ENCODE measurements around the gene SLC25A30.

The SLC25A30 gene

GRCh38 chr13:45370922-45371406, 47.2 kb downstream of the SLC25A30 start:
- Histone ChIP-seq H3K9ac (ENCODE audit: low read length) (no peak overlapping the region), H3K27me3 (ENCODE audit: control insufficient read depth, insufficient read depth, low read length) (no peaks in the 10 kb centered on the region), H3K4me3 (ENCODE audit: low read length) (no peak overlapping the region), H3K36me3 (ENCODE audit: control insufficient read depth, insufficient read depth, low read length) (no peaks in the 10 kb centered on the region), H3K9me3 (ENCODE audit: control insufficient read depth, low read length) (no peaks in the 10 kb centered on the region), H3K4me1 (ENCODE audit: control insufficient read depth, insufficient read depth, low read length) (peaks cover 27% of the 10 kb centered on the region)

- H3K9ac ChIP-seq (ENCODE audit: low read length) = no peak overlapping the region
Measured at GRCh38 chr13:45369116-45369515, 49.1 kb downstream of the SLC25A30 start.

GRCh38 chr13:45368571-45368970, 49.6 kb downstream of the SLC25A30 start:
- Histone ChIP-seq H3K4me1 (ENCODE audit: control insufficient read depth, insufficient read depth, low read length) (peaks cover 27% of the 10 kb centered on the region), H3K27me3 (ENCODE audit: control insufficient read depth, insufficient read depth, low read length) (no peaks in the 10 kb centered on the region), H3K9me3 (ENCODE audit: control insufficient read depth, low read length) (no peaks in the 10 kb centered on the region), H3K9ac (ENCODE audit: low read length) (no peak overlapping the region), H3K4me3 (ENCODE audit: low read length) (no peak overlapping the region), H3K36me3 (ENCODE audit: control insufficient read depth, insufficient read depth, low read length) (no peaks in the 10 kb centered on the region)

More at GRCh38 chr13:45369116-45369515, 49.1 kb downstream of the SLC25A30 start:
- Histone ChIP-seq H3K4me3 (ENCODE audit: low read length) (no peak overlapping the region), H3K36me3 (ENCODE audit: control insufficient read depth, insufficient read depth, low read length) (no peaks in the 10 kb centered on the region), H3K4me1 (ENCODE audit: control insufficient read depth, insufficient read depth, low read length) (peaks cover 27% of the 10 kb centered on the region), H3K9me3 (ENCODE audit: control insufficient read depth, low read length) (no peaks in the 10 kb centered on the region), H3K27me3 (ENCODE audit: control insufficient read depth, insufficient read depth, low read length) (no peaks in the 10 kb centered on the region)

GRCh38 chr13:45368005-45368404, 50.2 kb downstream of the SLC25A30 start:
- Histone ChIP-seq H3K27me3 (ENCODE audit: control insufficient read depth, insufficient read depth, low read length) (no peaks in the 10 kb centered on the region), H3K9me3 (ENCODE audit: control insufficient read depth, low read length) (no peaks in the 10 kb centered on the region), H3K4me1 (ENCODE audit: control insufficient read depth, insufficient read depth, low read length) (peaks cover 24% of the 10 kb centered on the region), H3K4me3 (ENCODE audit: low read length) (no peak overlapping the region), H3K9ac (ENCODE audit: low read length) (no peak overlapping the region), H3K36me3 (ENCODE audit: control insufficient read depth, insufficient read depth, low read length) (no peaks in the 10 kb centered on the region)

GRCh38 chr13:45367358-45367757, 50.8 kb downstream of the SLC25A30 start:
- H3K36me3 ChIP-seq (ENCODE audit: control insufficient read depth, insufficient read depth, low read length) = no peaks in the 10 kb centered on the region
- H3K4me3 ChIP-seq (ENCODE audit: low read length) = no peak overlapping the region

GRCh38 chr13:45365558-45365885, 52.7 kb downstream of the SLC25A30 start:
- no peak overlapping the region for H3K4me3 ChIP-seq (ENCODE audit: low read length)
- H3K9me3 ChIP-seq (ENCODE audit: control insufficient read depth, low read length) = no peaks in the 10 kb centered on the region
- no peaks in the 10 kb centered on the region for H3K27me3 ChIP-seq (ENCODE audit: control insufficient read depth, insufficient read depth, low read length)
- H3K36me3 ChIP-seq (ENCODE audit: control insufficient read depth, insufficient read depth, low read length) = no peaks in the 10 kb centered on the region
- no peak overlapping the region for H3K9ac ChIP-seq (ENCODE audit: low read length)
- peaks cover 13% of the 10 kb centered on the region for H3K4me1 ChIP-seq (ENCODE audit: control insufficient read depth, insufficient read depth, low read length)

More at GRCh38 chr13:45367358-45367757, 50.8 kb downstream of the SLC25A30 start:
- H3K9ac ChIP-seq (ENCODE audit: low read length) = no peak overlapping the region
- no peaks in the 10 kb centered on the region for H3K27me3 ChIP-seq (ENCODE audit: control insufficient read depth, insufficient read depth, low read length)
- peaks cover 20% of the 10 kb centered on the region for H3K4me1 ChIP-seq (ENCODE audit: control insufficient read depth, insufficient read depth, low read length)
- no peaks in the 10 kb centered on the region for H3K9me3 ChIP-seq (ENCODE audit: control insufficient read depth, low read length)

GRCh38 chr13:45364876-45365557, 53.2 kb downstream of the SLC25A30 start:
- H3K27me3 ChIP-seq (ENCODE audit: control insufficient read depth, insufficient read depth, low read length) = no peaks in the 10 kb centered on the region
- H3K4me1 ChIP-seq (ENCODE audit: control insufficient read depth, insufficient read depth, low read length) = peaks cover 13% of the 10 kb centered on the region
- no peak overlapping the region for H3K9ac ChIP-seq (ENCODE audit: low read length)
- no peaks in the 10 kb centered on the region for H3K9me3 ChIP-seq (ENCODE audit: control insufficient read depth, low read length)
- no peak overlapping the region for H3K4me3 ChIP-seq (ENCODE audit: low read length)
- H3K36me3 ChIP-seq (ENCODE audit: control insufficient read depth, insufficient read depth, low read length) = no peaks in the 10 kb centered on the region

- Histone ChIP-seq H3K9ac (ENCODE audit: low read length) (no peak overlapping the region), H3K27me3 (ENCODE audit: control insufficient read depth, insufficient read depth, low read length) (no peaks in the 10 kb centered on the region), H3K4me1 (ENCODE audit: control insufficient read depth, insufficient read depth, low read length) (peaks cover 7% of the 10 kb centered on the region), H3K36me3 (ENCODE audit: control insufficient read depth, insufficient read depth, low read length) (no peaks in the 10 kb centered on the region), H3K4me3 (ENCODE audit: low read length) (no peak overlapping the region), H3K9me3 (ENCODE audit: control insufficient read depth, low read length) (no peaks in the 10 kb centered on the region)
Measured at GRCh38 chr13:45362939-45363338, 55.2 kb downstream of the SLC25A30 start.

- Histone ChIP-seq H3K4me3 (ENCODE audit: low read length) (no peak overlapping the region), H3K9me3 (ENCODE audit: control insufficient read depth, low read length) (no peaks in the 10 kb centered on the region), H3K36me3 (ENCODE audit: control insufficient read depth, insufficient read depth, low read length) (no peaks in the 10 kb centered on the region), H3K4me1 (ENCODE audit: control insufficient read depth, insufficient read depth, low read length) (no peaks in the 10 kb centered on the region), H3K27me3 (ENCODE audit: control insufficient read depth, insufficient read depth, low read length) (no peaks in the 10 kb centered on the region), H3K9ac (ENCODE audit: low read length) (no peak overlapping the region)
Measured at GRCh38 chr13:45361596-45362206, 56.5 kb downstream of the SLC25A30 start.

- Histone ChIP-seq H3K27me3 (ENCODE audit: control insufficient read depth, insufficient read depth, low read length) (no peaks in the 10 kb centered on the region), H3K4me1 (ENCODE audit: control insufficient read depth, insufficient read depth, low read length) (no peaks in the 10 kb centered on the region), H3K36me3 (ENCODE audit: control insufficient read depth, insufficient read depth, low read length) (no peaks in the 10 kb centered on the region), H3K9me3 (ENCODE audit: control insufficient read depth, low read length) (no peaks in the 10 kb centered on the region), H3K9ac (ENCODE audit: low read length) (no peak overlapping the region), H3K4me3 (ENCODE audit: low read length) (no peak overlapping the region)
Measured at GRCh38 chr13:45356966-45357672, 61.1 kb downstream of the SLC25A30 start.

- peaks cover 6% of the 10 kb centered on the region for H3K36me3 ChIP-seq (ENCODE audit: control insufficient read depth, insufficient read depth, low read length)
- no peaks in the 10 kb centered on the region for H3K4me1 ChIP-seq (ENCODE audit: control insufficient read depth, insufficient read depth, low read length)
- no peaks in the 10 kb centered on the region for H3K9me3 ChIP-seq (ENCODE audit: control insufficient read depth, low read length)
- no peak overlapping the region for H3K4me3 ChIP-seq (ENCODE audit: low read length)
- no peak overlapping the region for H3K9ac ChIP-seq (ENCODE audit: low read length)
- no peaks in the 10 kb centered on the region for H3K27me3 ChIP-seq (ENCODE audit: control insufficient read depth, insufficient read depth, low read length)
Measured at GRCh38 chr13:45353895-45354294, 64.3 kb downstream of the SLC25A30 start.

GRCh38 chr13:45352031-45352430, 66.1 kb downstream of the SLC25A30 start:
- Histone ChIP-seq H3K4me3 (ENCODE audit: low read length) (no peak overlapping the region), H3K9ac (ENCODE audit: low read length) (no peak overlapping the region), H3K4me1 (ENCODE audit: control insufficient read depth, insufficient read depth, low read length) (no peaks in the 10 kb centered on the region), H3K27me3 (ENCODE audit: control insufficient read depth, insufficient read depth, low read length) (no peaks in the 10 kb centered on the region), H3K9me3 (ENCODE audit: control insufficient read depth, low read length) (no peaks in the 10 kb centered on the region), H3K36me3 (ENCODE audit: control insufficient read depth, insufficient read depth, low read length) (peaks cover 6% of the 10 kb centered on the region)

Measured in mucosa of stomach (tissue), 1 donor.